ENCODE data around the gene DPF1. TPM values are rescaled to one million over a fixed set of nuclear protein-coding genes. Genes with fewer than 3 reads are reported as not detected.

DPF1 gene
- 21.2 TPM for polyA plus RNA-seq (2012; ENCODE audit: insufficient read depth, insufficient read length, low read depth)

DNA sequence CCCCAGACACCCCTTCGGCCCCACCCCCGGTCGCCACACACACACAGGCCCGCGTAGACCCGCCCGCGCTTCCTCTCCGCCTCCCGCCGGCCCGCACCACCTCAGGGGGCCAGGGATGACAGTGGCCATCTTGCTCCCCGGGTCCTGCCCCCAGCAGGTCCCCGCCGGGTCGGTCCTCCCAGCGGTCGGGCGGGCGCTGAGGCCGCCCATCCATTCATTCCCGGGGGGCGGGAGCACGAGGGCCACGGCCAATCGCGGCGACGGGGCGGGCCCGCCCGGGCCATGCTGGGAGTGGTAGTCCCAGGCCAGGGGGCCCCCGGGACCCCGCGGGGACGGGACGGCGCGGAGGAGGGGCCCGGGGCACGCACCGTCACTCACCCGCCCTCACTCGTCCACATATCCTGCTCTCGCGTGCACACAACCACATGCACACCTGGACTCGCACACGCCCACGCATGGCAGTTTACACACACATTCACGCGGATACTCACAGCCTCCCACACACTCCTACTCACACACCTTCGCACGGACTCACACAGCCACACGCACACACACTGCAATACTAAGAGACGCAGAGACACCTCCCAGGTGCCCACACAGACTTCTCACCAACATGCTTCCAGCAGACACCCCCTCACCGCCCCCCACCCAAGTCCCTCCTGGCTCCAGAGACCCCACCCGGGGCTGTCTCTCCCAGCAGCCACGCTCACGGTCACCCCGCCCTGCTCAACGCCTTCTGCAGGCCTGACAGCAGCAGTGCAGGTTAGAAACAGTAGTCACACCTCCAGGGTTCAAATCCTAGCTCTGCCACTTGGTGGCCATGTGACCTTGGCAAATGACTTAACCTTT, at the start of gene DPF1:
Gene DPF1, minus strand, starts transcription at position 209 of the 849 bp plus-strand sequence. Its CDS starts 80 bp downstream, at position 129.
- DNase-seq, result peak; percentile 95
- Histone ChIP-seq H3K9me3 (no peaks in the 10 kb centered on the region), H3K27me3 (no peaks in the 10 kb centered on the region), H3K4me1 (peaks cover 3% of the 10 kb centered on the region; the same call in 1 of the 2 replicates), H3K36me3 (peaks cover 8% of the 10 kb centered on the region; the same call in 1 of the 2 replicates), H3K4me3 (ENCODE audit: low read depth, low read length) (peak within 1 kb of the TSS; percentile 68)
- TF ChIP-seq, protein P1, sequence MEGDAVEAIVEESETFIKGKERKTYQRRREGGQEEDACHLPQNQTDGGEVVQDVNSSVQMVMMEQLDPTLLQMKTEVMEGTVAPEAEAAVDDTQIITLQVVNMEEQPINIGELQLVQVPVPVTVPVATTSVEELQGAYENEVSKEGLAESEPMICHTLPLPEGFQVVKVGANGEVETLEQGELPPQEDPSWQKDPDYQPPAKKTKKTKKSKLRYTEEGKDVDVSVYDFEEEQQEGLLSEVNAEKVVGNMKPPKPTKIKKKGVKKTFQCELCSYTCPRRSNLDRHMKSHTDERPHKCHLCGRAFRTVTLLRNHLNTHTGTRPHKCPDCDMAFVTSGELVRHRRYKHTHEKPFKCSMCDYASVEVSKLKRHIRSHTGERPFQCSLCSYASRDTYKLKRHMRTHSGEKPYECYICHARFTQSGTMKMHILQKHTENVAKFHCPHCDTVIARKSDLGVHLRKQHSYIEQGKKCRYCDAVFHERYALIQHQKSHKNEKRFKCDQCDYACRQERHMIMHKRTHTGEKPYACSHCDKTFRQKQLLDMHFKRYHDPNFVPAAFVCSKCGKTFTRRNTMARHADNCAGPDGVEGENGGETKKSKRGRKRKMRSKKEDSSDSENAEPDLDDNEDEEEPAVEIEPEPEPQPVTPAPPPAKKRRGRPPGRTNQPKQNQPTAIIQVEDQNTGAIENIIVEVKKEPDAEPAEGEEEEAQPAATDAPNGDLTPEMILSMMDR (IDR thresholded peaks at IDR 0.05; ENCODE audit: low read depth, low read length), result peak; percentile 17; the same call in 1 of the 2 replicates

DNA sequence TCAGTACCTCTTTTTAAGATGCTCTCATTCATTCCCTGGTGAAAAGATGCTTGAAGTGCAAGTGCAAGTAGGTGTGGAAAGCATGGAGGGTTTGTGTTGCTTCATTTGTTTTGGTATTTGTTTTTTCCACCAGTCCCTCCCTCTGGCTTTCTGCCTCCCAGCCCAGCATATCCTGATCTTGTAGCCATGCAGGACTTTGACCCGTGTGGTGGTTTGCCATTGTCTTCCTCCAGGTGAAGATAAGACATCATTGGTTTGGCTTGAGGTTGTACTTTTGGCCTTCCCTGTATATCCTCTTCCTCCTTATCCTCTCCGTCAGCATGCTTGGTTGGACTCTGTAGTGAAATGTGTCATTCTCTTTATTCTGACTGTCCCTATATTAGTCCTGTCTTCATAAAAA, 49.5 kb upstream of the DPF1 start:
- no peak for DNase-seq
- TF ChIP-seq, protein P1 (IDR thresholded peaks at IDR 0.05; ENCODE audit: low read depth, low read length), result no peak
- Histone ChIP-seq H3K27me3 (no peaks in the 10 kb centered on the region), H3K4me3 (ENCODE audit: low read depth, low read length) (no peak overlapping the region), H3K9me3 (no peaks in the 10 kb centered on the region), H3K36me3 (no peaks in the 10 kb centered on the region), H3K4me1 (no peaks in the 10 kb centered on the region)

DNA sequence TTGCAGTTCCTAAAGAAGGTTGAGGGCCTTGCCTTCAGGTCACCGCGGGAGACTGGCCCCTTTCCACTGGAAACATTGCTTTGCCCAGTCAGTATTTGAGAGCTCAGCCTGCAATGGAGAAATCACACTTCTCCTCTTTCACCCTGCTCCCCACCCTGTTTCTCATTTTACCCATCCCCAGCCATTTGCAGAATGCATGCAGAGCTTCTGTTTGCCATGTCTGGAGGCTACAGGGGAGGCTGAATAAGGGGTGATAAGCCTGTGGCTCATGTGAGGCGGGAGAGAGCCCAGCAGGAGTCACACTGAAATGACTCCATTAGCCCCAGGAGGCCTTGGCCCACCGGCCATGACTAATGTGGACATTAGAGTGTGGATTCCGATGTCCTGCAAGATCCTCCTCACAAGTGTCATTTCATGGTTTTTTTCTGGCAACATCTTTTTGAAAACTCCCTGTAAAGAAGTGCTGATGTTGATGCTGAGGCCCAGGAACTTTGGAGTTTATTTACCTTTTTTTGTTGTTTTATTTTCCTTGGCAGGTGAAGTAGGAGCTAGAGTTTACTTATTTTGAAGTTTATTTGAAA, 46.7 kb upstream of the DPF1 start:
- Histone ChIP-seq H3K9me3 (no peaks in the 10 kb centered on the region), H3K27me3 (no peaks in the 10 kb centered on the region), H3K36me3 (no peaks in the 10 kb centered on the region), H3K4me3 (ENCODE audit: low read depth, low read length) (no peak overlapping the region), H3K4me1 (no peaks in the 10 kb centered on the region)
- no peak for DNase-seq
- TF ChIP-seq, protein P1 (IDR thresholded peaks at IDR 0.05; ENCODE audit: low read depth, low read length), result no peak

DNA sequence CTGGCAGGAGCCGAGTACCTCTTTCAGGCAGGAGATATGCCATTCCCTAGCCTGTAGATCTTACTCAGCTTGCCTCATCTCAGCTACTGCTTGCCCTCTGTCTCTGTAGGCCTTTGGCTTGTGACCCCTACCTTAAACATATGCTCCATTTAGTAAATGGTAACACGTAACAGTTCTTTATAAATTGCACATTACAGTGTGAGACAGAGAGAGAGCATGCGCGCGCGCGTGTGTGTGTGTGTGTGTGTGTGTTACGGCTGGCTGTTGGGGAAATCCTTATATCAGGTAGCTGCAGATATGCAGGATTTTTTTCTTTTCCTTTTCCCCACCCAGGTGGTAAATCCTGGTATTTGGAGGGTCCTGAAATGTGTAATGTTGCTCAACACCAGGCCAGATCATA, 44.5 kb upstream of the DPF1 start:
- TF ChIP-seq, protein P1 (IDR thresholded peaks at IDR 0.05; ENCODE audit: low read depth, low read length), result no peak
- no peak for DNase-seq
- no peaks in the 10 kb centered on the region for H3K4me1 ChIP-seq

DNA sequence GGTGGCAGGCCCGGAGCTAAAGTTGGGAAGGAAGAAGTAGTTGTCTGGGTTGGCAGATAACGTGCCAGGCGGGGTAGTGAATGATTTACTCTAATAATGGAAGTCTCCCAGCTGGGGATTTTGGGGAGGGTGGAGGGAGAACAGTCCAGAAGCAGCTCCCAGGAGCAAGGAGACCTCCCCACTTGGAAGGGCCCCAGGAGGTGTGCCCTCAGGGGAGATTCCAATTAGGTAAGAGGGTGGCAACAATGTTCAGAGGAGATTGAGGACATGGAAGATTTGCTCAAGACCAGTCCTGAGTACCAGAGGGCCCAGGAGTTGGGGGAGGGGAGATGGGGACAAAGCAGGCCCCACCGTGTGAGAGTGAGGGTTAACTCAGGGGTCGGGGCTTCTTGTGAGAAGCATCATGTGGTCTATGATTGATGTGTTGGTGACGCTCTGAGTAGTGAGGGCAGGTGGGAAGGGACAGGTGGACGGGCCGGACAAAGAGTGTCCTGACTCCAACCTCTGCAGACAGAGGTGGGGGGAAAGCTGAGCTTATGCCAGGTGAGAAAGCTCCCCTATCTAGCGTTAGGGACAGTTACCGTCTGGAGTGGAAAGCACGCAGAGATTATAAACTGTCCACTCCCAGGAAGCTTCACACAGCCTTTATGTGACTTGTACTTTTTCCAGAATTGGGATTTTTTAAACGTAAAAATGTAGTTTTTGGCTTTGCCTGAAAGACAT, 43.9 kb upstream of the DPF1 start:
- no peaks in the 10 kb centered on the region for H3K9me3 ChIP-seq
- H3K27me3 ChIP-seq, result no peaks in the 10 kb centered on the region
- no peak for DNase-seq
- H3K4me1 ChIP-seq, result no peaks in the 10 kb centered on the region
- no peak overlapping the region for H3K4me3 ChIP-seq (ENCODE audit: low read depth, low read length)
- TF ChIP-seq, protein P1 (IDR thresholded peaks at IDR 0.05; ENCODE audit: low read depth, low read length), result no peak
- no peaks in the 10 kb centered on the region for H3K36me3 ChIP-seq

More for the DNA sequence above, 44.5 kb upstream of the DPF1 start:
- no peaks in the 10 kb centered on the region for H3K36me3 ChIP-seq
- H3K27me3 ChIP-seq, result no peaks in the 10 kb centered on the region
- H3K4me3 ChIP-seq (ENCODE audit: low read depth, low read length), result no peak overlapping the region
- H3K9me3 ChIP-seq, result no peaks in the 10 kb centered on the region
